Stimulated activated CD8-positive, alpha-beta memory T cell treated with anti-CD3 and anti-CD28 coated beads, Interleukin-7, amount 100 ng/mL, for 24 hours (primary cell): ENCODE measurements around the gene COMTD1.
"Not testable (repeated sequence)": the region's sequence is repeated elsewhere in the genome, so short reads cannot be mapped to it uniquely, and the experiment has no call there.

Source experiments
- DNase-seq: peaks from one replicate; pipeline ENCODE4 v3.0.0-alpha.2; 2020; ENCODE audit warnings: low read depth

The COMTD1 gene

DNA sequence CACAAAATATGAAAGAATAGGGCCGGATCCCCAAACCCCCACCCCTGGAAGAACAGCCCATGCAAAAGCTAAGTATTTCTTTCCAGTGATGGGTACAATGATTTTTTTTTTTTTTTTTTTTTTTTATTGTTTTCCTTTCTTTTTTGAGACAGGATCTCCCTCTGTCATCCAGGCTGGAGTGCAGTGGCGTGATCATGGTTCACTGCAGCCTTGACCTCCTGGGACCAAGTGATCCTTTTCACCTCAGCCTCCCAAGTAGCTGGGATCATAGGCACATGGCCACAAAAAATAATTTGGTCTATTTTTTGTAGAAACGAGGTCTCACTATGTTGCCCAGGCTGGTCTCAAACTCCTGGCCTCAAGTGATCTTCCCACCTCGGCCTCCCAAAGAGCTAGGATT is 41.1 kb downstream of the COMTD1 start:
- not testable (repeated sequence) for DNase-seq

DNA sequence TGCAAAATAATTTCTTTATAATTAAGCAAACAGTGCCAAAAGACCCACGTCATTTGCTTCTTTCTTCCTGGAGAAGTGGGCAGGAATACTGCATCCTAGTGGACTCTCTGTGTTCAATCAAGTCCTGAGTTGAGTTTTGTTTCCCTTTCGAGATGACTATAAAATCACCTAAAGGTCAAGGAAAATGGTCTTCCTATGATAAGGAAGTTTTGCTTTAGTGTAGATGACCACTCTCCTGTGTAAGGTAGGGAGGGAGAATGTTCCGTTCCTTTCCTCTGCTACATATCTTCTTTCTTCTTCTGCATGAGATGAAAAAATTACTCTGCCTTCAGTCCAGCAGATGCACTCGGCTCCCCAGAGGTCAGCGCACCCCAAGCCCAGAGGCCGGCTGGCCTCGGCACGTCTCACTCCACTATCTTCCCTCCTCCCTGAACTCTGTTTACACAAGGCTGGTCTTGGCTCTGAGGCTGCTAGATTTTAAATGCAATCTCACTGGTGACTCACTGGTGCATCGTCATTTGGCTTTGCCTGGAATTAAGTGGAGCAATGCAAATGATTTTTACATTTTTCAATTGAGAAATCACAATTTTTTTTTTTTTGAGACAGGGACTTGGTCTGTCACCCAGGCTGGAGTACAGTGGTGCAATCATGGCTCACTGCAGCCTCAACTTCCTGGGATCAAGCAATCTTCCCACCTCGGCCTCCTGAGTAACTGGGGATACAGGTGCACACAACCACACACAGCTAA is 43.8 kb downstream of the COMTD1 start:
- no peak for DNase-seq

DNA sequence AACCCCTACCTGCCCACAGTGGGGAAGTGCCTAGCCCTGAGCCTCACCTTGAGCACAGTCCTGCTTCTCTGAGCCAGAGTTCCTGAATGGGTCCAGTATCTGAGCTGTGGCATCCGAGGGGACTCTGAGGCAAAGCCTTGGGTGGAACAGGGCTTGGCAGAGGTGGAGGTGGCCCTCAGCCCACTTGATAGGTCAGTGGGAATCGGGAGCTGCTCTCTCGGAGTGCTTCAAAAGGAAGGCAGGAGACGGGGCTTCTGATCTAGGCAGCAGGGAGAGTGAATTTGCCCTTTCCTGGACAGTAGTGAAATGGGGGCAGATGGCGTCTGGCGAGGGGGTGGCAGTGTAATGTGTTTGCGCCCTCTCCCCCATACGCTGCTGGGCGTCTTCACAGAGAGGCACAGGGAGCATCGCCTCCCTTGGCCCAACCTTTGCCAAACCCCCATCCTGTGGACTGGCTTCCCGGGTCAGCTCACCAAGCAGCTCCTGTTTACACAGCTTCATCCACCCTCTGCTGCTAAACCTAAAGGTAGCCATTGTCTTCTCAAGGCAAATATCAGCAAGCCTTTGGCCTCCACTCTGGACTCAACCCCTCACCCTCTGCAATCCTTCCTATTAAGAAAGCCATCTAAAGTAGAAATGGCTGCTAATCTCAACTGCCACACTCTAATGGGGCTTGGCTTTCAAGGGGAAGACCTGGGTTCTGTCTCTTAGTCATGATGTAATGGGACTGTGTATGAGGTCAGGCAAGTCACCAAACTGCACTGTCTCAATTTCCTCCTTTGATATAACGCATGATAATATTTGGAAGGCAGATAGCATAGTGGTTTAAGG is 46.3 kb downstream of the COMTD1 start:
- DNase-seq: no peak

DNA sequence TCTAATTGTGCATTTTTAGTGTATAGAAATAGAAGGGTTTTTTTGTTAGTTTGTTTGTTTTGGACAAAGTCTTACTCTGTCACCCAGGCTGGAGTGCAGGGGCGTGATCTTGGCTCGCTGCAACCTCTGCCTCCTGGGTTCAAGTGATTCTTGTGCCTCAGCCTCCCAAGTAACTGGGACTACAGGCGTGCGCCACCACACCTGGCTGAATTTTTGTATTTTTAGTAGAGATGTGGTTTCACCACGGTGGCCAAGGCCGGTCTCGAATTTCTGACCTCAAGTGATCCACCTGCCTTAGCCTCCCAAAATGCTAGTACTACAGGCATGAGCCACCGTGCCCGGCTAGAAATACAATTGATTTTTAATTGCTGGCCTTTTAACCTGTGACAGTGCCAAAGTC is 47.2 kb downstream of the COMTD1 start:
- not testable (repeated sequence) for DNase-seq

DNA sequence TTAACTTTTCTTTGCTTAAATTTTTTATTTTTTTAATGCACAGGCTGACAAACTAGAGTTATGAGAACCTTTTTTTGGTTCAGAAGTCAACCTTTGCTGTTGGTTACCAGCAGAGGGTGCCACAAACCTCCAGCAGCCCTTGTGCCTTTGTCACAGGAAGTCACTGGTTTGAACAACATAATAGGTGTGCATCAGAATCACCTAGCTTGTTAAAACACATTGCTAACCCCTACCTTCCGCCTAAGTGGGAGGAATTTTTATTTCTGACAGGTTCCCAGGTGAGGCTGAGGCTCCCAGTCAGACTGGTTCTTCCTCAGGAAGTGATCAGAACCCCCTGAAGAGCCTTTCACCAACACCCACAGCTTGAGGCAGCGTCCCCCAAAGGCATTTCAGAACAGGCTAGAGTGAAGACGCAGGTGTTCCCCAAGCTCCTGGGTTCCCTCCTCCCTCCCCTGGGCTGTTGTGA is 47.8 kb downstream of the COMTD1 start:
- DNase-seq: peak; percentile 27

DNA sequence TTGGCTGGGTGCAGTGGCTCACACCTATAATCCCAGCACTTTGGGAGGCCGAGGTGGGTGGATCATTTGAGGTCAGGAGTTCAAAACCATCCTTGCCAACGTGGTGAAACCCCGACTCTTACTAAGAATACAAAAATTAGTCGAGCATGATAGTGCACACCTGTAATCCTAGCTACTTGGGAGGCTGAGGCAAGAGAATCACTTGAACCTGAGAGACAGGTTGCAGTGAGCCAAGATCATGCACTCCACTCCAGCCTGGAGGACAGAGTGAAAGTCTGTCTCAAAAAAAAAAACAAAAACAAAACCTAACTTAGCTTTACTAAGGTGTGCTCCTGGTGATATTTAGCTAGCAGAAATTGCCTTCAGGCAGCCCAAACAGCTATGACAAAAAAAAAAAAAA is 49.4 kb downstream of the COMTD1 start:
- no peak for DNase-seq
